ENCODE data around the gene CMSS1.

GRCh38 chr3:99901200-99901926 is 83.7 kb downstream of the CMSS1 start:
- TF ChIP-seq CTCF (IDR thresholded peaks at IDR 0.05) = no peak
- no peak for TF ChIP-seq POLR2A (IDR thresholded peaks at IDR 0.05)
